Measurements from ENCODE around the gene ORAI2. TPM values are rescaled to one million over a fixed set of nuclear protein-coding genes. Genes with fewer than 3 reads are reported as not detected.

The ORAI2 gene
- total RNA-seq, 4 donors from 2014 or later = 6.2 to 16.0 (median 12.3) TPM

GRCh38 chr7:102413611-102414010 is 19.8 kb upstream of the ORAI2 start:
- Histone ChIP-seq H3K27me3 (no peaks in the 10 kb centered on the region), H3K4me3 (no peak overlapping the region), H3K27ac (replicated peaks in 1 of 4) (no peak overlapping the region), H3K4me1 (peaks cover 0 to 10% (median 4%) of the 10 kb centered on the region in 4 donors), H3K36me3 (peaks cover 33 to 99% (median 84%) of the 10 kb centered on the region in 4 donors), H3K9me3 (no peaks in the 10 kb centered on the region)
- no peak for TF ChIP-seq POLR2AphosphoS5 (IDR thresholded peaks at IDR 0.05)
- no peak for TF ChIP-seq EP300 (IDR thresholded peaks at IDR 0.05)
- no peak for TF ChIP-seq CTCF (IDR thresholded peaks at IDR 0.05)
- TF ChIP-seq POLR2A (IDR thresholded peaks at IDR 0.05; ENCODE audit: low read depth) = no peak
- DNase-seq (ENCODE audit: extremely low spot score) = no peak
- intact Hi-C loops (cut with DNase I) = no loop called here
- 93% methylated on average over 4 of the region's 4 CpGs for WGBS

GRCh38 chr7:102415685-102416225 is 17.6 kb upstream of the ORAI2 start:
- intact Hi-C loops (cut with DNase I) = no loop called here
- H3K36me3 ChIP-seq = peaks cover 15 to 98% (median 84%) of the 10 kb centered on the region in 4 donors
- no peak for DNase-seq (ENCODE audit: extremely low spot score)

GRCh38 chr7:102416406-102416805 is 17.0 kb upstream of the ORAI2 start:
- DNase-seq (ENCODE audit: extremely low spot score) = no peak
- Histone ChIP-seq H3K4me3 (no peak overlapping the region), H3K9me3 (no peaks in the 10 kb centered on the region), H3K4me1 (peaks cover 0 to 10% (median 4%) of the 10 kb centered on the region in 4 donors), H3K27me3 (no peaks in the 10 kb centered on the region), H3K27ac (replicated peaks in 1 of 4) (no peak overlapping the region), H3K36me3 (peaks cover 15 to 98% (median 84%) of the 10 kb centered on the region in 4 donors)
- intact Hi-C loops (cut with DNase I) = no loop called here
- TF ChIP-seq CTCF (IDR thresholded peaks at IDR 0.05) (no peak), POLR2AphosphoS5 (IDR thresholded peaks at IDR 0.05) (no peak), POLR2A (IDR thresholded peaks at IDR 0.05; ENCODE audit: low read depth) (no peak), EP300 (IDR thresholded peaks at IDR 0.05) (no peak)
- WGBS = 93% methylated on average over 6 of the region's 6 CpGs

More at GRCh38 chr7:102415685-102416225, 17.6 kb upstream of the ORAI2 start:
- 88% methylated on average over 9 of the region's 12 CpGs for WGBS
- H3K4me3 ChIP-seq = no peak overlapping the region
- H3K27ac ChIP-seq (replicated peaks in 1 of 4) = no peak overlapping the region
- no peaks in the 10 kb centered on the region for H3K9me3 ChIP-seq
- no peaks in the 10 kb centered on the region for H3K27me3 ChIP-seq
- peaks cover 0 to 10% (median 4%) of the 10 kb centered on the region in 4 donors for H3K4me1 ChIP-seq
- TF ChIP-seq CTCF (IDR thresholded peaks at IDR 0.05) = no peak
- no peak for TF ChIP-seq POLR2A (IDR thresholded peaks at IDR 0.05; ENCODE audit: low read depth)
- TF ChIP-seq EP300 (IDR thresholded peaks at IDR 0.05) = no peak
- TF ChIP-seq POLR2AphosphoS5 (IDR thresholded peaks at IDR 0.05) = no peak

GRCh38 chr7:102417105-102417504 is 16.3 kb upstream of the ORAI2 start:
- 82% methylated on average over 3 of the region's 3 CpGs for WGBS
- Histone ChIP-seq H3K4me1 (peaks cover 0 to 9% (median 4%) of the 10 kb centered on the region in 4 donors), H3K27ac (replicated peaks in 1 of 4) (no peak overlapping the region), H3K9me3 (no peaks in the 10 kb centered on the region), H3K4me3 (no peak overlapping the region), H3K36me3 (peaks cover 20 to 98% (median 83%) of the 10 kb centered on the region in 4 donors), H3K27me3 (no peaks in the 10 kb centered on the region)
- TF ChIP-seq POLR2AphosphoS5 (IDR thresholded peaks at IDR 0.05) (no peak), CTCF (IDR thresholded peaks at IDR 0.05) (no peak), EP300 (IDR thresholded peaks at IDR 0.05) (no peak), POLR2A (IDR thresholded peaks at IDR 0.05; ENCODE audit: low read depth) (no peak)
- DNase-seq (ENCODE audit: extremely low spot score) = no peak
- intact Hi-C loops (cut with DNase I) = no loop called here

- Histone ChIP-seq H3K27ac (replicated peaks in 1 of 4) (no peak overlapping the region), H3K4me1 (no peaks in the 10 kb centered on the region), H3K4me3 (no peak overlapping the region), H3K27me3 (no peaks in the 10 kb centered on the region), H3K9me3 (no peaks in the 10 kb centered on the region), H3K36me3 (peaks cover 20 to 99% (median 78%) of the 10 kb centered on the region in 4 donors)
- WGBS = 96% methylated on average over 5 of the region's 5 CpGs
- no peak for DNase-seq (ENCODE audit: extremely low spot score)
- intact Hi-C loops (cut with DNase I) = no loop called here
- TF ChIP-seq CTCF (IDR thresholded peaks at IDR 0.05) (no peak), POLR2AphosphoS5 (IDR thresholded peaks at IDR 0.05) (no peak), POLR2A (IDR thresholded peaks at IDR 0.05; ENCODE audit: low read depth) (no peak), EP300 (IDR thresholded peaks at IDR 0.05) (no peak)
Measured at GRCh38 chr7:102418592-102418991, 14.8 kb upstream of the ORAI2 start.
